Fibroblast of lung (primary cell): Measurements from ENCODE around the gene IL1RAPL2. TPM values are rescaled to one million over a fixed set of nuclear protein-coding genes. Genes with fewer than 3 reads are reported as not detected.

Source experiments
- DNase-seq, 2 donors: peaks; one replicate each; pipeline versions ENCODE4 v3.0.0 to v3.0.0-alpha.2; 2010; ENCODE audit warnings: low read depth in 2 of 2
- H2AFZ ChIP-seq: 2 replicates; pipeline ENCODE4 v1.5.1; 2012; ENCODE audit warnings: low read length, control low read depth, inconsistent platforms
- H3K27ac ChIP-seq: 2 replicates; pipeline ENCODE4 v1.5.1; 2011; ENCODE audit warnings: low read length, control low read depth; ENCODE audit not compliant: insufficient read depth
- H3K27me3 ChIP-seq: 2 replicates; pipeline ENCODE4 v1.5.1; 2011; ENCODE audit warnings: mild to moderate bottlenecking, low read length; ENCODE audit not compliant: control insufficient read depth, insufficient read depth
- H3K36me3 ChIP-seq: 2 replicates; pipeline ENCODE4 v1.5.1; 2011; ENCODE audit warnings: low read length; ENCODE audit not compliant: control insufficient read depth, insufficient read depth
- H3K4me1 ChIP-seq: 2 replicates; pipeline ENCODE4 v1.5.1; 2011; ENCODE audit warnings: low read length; ENCODE audit not compliant: control insufficient read depth, insufficient read depth; ENCODE audit errors: extremely low read depth
- H3K4me2 ChIP-seq: 2 replicates; pipeline ENCODE4 v1.5.1; 2011; ENCODE audit warnings: low read length, control low read depth; ENCODE audit not compliant: insufficient read depth; ENCODE audit errors: extremely low read depth
- H3K4me3 ChIP-seq, 4 experiments: fragments of 200-600 bp in 1 of 4; sonication (generic) in 1 of 4; replicated peaks in 1 of 4; 2 replicates each; pipeline ENCODE4 v1.5.1; 2011 to 2016; ENCODE audit warnings: low read length in 4 of 4, low read depth in 3 of 4, mild to moderate bottlenecking in 3 of 4, control low read depth in 2 of 4, inconsistent platforms in 1 of 4, mixed read lengths in 1 of 4; ENCODE audit not compliant: insufficient read depth in 1 of 4; ENCODE audit errors: control extremely low read depth in 1 of 4
- H3K79me2 ChIP-seq: 2 replicates; pipeline ENCODE4 v1.5.1; 2012; ENCODE audit warnings: mild to moderate bottlenecking, low read length, inconsistent platforms; ENCODE audit not compliant: control insufficient read depth, insufficient read depth
- H3K9ac ChIP-seq: 2 replicates; pipeline ENCODE4 v1.5.1; 2011; ENCODE audit warnings: mild to moderate bottlenecking, low read length, control low read depth; ENCODE audit not compliant: insufficient read depth
- H3K9me3 ChIP-seq: 2 replicates; pipeline ENCODE4 v1.5.1; 2012; ENCODE audit warnings: low read depth, low read length; ENCODE audit not compliant: control insufficient read depth, insufficient read depth
- H4K20me1 ChIP-seq: 2 replicates; pipeline ENCODE4 v1.5.1; 2011; ENCODE audit warnings: low read length; ENCODE audit not compliant: control insufficient read depth, insufficient read depth; ENCODE audit errors: extremely low read depth
- EZH2 ChIP-seq: IDR thresholded peaks from 2 replicates; pipeline ENCODE4 v1.5.1; 2012; ENCODE audit warnings: low read length, control low read depth, mild to moderate bottlenecking; ENCODE audit errors: missing control alignments
- polyA plus RNA-seq, 2 donors: library from polyadenylated mRNA; depleted of rRNA in 1 of 2; stranded (reverse) in 1 of 2; unstranded in 1 of 2; fragments of >200 nt; gene quantifications; 2 replicates each; pipeline ENCODE4 v1.2.1, GENCODE V29; 2011 to 2012; ENCODE audit warnings: missing spikeins in 1 of 2
- total RNA-seq: library from RNA; depleted of rRNA; stranded (reverse); fragments of >200 nt; gene quantifications from 2 replicates; pipeline ENCODE4 v1.2.1, GENCODE V29; 2014
- TF ChIP-seq, protein P1 (sequence below), 2 donors: IDR thresholded peaks in 1 of 2; conservative IDR thresholded peaks in 1 of 2; 1 replicate in 1 of 2; 2 replicates in 1 of 2; pipeline ENCODE4 v1.5.1; 2011 to 2012; ENCODE audit warnings: low read length in 2 of 2, control low read depth in 1 of 2, inconsistent platforms in 1 of 2, low read depth in 1 of 2, mild to moderate bottlenecking in 1 of 2

IL1RAPL2 gene
- total and polyA plus RNA-seq, 2 donors (not counting 1 experiment from before 2014, with no cell fraction given) = 0.22 TPM; not detected in 1

DNA sequence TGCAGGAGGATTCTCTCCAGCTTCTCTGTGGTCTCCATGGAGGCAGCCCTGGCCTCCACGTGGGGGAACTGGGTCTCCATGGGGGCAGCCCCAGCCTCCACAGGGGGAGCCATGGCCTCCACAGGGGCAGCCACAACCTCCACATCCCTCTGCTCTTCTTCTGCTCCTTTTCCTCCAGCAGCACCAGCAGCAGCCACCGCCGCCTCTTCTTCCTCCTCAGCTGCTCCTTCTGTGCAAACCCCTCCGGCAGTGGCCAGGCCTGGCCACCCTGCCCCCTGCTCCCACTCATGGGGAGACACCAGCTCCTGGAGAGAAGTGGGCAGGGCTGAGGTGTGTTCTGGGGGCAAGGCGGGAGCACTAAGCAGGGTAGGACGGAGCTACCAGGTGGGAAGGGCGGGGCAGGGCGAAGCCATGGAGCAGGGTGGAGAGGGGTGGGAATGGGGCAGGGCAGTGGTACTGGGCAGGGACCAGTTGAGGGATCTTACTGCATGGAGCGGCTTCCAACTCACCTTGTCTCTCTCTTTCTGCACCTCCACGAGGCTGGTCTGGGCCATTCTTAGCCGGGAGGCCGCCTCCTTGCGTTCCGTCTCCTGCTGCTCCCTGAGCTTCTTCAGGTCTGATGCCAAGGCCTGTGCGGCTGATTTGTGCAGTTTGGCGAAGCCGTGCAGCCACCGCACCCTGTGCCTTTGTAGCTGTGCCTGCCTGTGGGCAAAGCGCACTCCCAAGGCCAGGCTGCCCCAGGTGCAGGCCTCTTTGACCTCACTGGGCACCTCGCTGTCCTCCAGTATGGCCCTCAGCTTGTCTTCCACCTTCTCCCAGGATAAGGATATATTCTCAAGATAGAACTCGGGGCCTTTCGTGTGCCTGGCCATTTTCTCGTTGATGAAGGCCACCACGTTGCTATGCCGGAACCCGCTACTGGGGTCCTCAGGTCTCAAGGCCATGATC, 653.7 kb downstream of the IL1RAPL2 start:
- no peak overlapping the region for H3K4me2 ChIP-seq
- H3K9me3 ChIP-seq = no peaks in the 10 kb centered on the region
- H3K4me1 ChIP-seq = no peaks in the 10 kb centered on the region
- no peaks in the 10 kb centered on the region for H3K27me3 ChIP-seq
- H3K9ac ChIP-seq = no peak overlapping the region
- no peaks in the 10 kb centered on the region for H4K20me1 ChIP-seq
- DNase-seq = no peak
- H3K4me3 ChIP-seq = no peak overlapping the region
- H3K79me2 ChIP-seq = no peaks in the 10 kb centered on the region
- no peak overlapping the region for H3K27ac ChIP-seq
- no peaks in the 10 kb centered on the region for H3K36me3 ChIP-seq
- TF ChIP-seq, protein P1, sequence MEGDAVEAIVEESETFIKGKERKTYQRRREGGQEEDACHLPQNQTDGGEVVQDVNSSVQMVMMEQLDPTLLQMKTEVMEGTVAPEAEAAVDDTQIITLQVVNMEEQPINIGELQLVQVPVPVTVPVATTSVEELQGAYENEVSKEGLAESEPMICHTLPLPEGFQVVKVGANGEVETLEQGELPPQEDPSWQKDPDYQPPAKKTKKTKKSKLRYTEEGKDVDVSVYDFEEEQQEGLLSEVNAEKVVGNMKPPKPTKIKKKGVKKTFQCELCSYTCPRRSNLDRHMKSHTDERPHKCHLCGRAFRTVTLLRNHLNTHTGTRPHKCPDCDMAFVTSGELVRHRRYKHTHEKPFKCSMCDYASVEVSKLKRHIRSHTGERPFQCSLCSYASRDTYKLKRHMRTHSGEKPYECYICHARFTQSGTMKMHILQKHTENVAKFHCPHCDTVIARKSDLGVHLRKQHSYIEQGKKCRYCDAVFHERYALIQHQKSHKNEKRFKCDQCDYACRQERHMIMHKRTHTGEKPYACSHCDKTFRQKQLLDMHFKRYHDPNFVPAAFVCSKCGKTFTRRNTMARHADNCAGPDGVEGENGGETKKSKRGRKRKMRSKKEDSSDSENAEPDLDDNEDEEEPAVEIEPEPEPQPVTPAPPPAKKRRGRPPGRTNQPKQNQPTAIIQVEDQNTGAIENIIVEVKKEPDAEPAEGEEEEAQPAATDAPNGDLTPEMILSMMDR (conservative IDR thresholded peaks at IDR 0.05 in 1 of 2, IDR thresholded peaks at IDR 0.05 in 1 of 2; ENCODE audit: low read depth in 1 of 2, low read length in 2 of 2) = no peak
- no peak for TF ChIP-seq EZH2
- no peak overlapping the region for H2AFZ ChIP-seq

DNA sequence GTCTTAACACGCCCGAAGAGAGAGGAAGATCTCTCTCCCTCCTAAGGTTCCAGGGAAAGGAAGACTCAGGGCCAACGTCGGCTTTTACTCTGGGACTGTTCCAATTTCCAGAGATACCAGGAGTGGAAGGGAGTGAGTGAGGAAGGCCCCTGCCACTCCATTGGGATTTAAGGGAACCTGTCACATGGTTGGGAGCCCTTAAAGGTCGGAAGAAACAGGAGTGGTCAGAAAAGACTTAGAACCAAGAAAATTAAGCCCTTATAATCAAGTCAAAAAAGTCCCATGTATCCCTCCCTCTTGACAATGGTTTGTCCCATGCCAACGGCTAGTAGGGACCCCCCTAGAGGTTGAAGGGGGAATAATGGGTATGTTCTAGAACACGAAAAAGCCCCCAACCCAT, 654.6 kb downstream of the IL1RAPL2 start, which contains the start of gene TEX13A:
Gene TEX13A, minus strand, starts transcription at position 59 of the 400 bp plus-strand sequence. CDS start 297 bp downstream, outside the sequence.
- no peak for TF ChIP-seq EZH2
- TF ChIP-seq, protein P1 (conservative IDR thresholded peaks at IDR 0.05 in 1 of 2, IDR thresholded peaks at IDR 0.05 in 1 of 2; ENCODE audit: low read depth in 1 of 2, low read length in 2 of 2) = no peak
- Histone ChIP-seq H3K9me3 (no peaks in the 10 kb centered on the region), H3K4me1 (no peaks in the 10 kb centered on the region), H3K4me3 (no peak within 1 kb of the TSS), H3K27ac (no peak within 1 kb of the TSS), H3K27me3 (no peaks in the 10 kb centered on the region), H3K79me2 (no peaks in the 10 kb centered on the region), H3K9ac (no peak within 1 kb of the TSS), H3K36me3 (no peaks in the 10 kb centered on the region), H2AFZ (no peak within 1 kb of the TSS), H4K20me1 (no peaks in the 10 kb centered on the region), H3K4me2 (no peak within 1 kb of the TSS)
- no peak for DNase-seq

DNA sequence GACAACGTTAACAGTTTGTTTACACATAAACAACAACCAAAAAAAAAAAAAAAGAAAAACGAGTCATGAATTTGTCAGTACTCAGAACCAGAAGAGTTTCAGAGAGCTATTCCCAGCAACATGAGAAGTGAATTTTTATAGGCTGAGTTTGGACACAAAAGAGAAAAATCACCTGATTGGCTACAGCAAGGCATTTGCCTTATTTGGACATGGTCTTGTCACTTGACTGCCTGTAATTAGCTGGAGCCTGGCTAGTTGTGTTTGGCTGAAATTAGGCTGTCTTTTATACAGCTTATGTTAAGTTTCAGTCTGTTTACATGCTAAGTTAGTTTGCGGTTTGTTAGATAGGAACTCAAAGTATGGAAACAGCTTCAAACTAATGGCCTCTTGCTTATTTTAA, 655.4 kb downstream of the IL1RAPL2 start:
- no peak overlapping the region for H2AFZ ChIP-seq
- no peaks in the 10 kb centered on the region for H4K20me1 ChIP-seq
- H3K79me2 ChIP-seq = no peaks in the 10 kb centered on the region
- no peak overlapping the region for H3K4me3 ChIP-seq
- DNase-seq = no peak
- no peak overlapping the region for H3K9ac ChIP-seq
- no peak overlapping the region for H3K4me2 ChIP-seq
- H3K4me1 ChIP-seq = no peaks in the 10 kb centered on the region
- TF ChIP-seq, protein P1 (conservative IDR thresholded peaks at IDR 0.05 in 1 of 2, IDR thresholded peaks at IDR 0.05 in 1 of 2; ENCODE audit: low read depth in 1 of 2, low read length in 2 of 2) = no peak
- TF ChIP-seq EZH2 = no peak
- no peaks in the 10 kb centered on the region for H3K27me3 ChIP-seq
- H3K27ac ChIP-seq = no peak overlapping the region
- H3K36me3 ChIP-seq = no peaks in the 10 kb centered on the region
- H3K9me3 ChIP-seq = no peaks in the 10 kb centered on the region
